ENCODE data around the gene EXTL1. TPM values are rescaled to one million over a fixed set of nuclear protein-coding genes. Genes with fewer than 3 reads are reported as not detected.

Gene EXTL1
- polyA plus RNA-seq, 1 of the 3 experiments (the other 2 are of a cell fraction): 0.58 TPM

DNA sequence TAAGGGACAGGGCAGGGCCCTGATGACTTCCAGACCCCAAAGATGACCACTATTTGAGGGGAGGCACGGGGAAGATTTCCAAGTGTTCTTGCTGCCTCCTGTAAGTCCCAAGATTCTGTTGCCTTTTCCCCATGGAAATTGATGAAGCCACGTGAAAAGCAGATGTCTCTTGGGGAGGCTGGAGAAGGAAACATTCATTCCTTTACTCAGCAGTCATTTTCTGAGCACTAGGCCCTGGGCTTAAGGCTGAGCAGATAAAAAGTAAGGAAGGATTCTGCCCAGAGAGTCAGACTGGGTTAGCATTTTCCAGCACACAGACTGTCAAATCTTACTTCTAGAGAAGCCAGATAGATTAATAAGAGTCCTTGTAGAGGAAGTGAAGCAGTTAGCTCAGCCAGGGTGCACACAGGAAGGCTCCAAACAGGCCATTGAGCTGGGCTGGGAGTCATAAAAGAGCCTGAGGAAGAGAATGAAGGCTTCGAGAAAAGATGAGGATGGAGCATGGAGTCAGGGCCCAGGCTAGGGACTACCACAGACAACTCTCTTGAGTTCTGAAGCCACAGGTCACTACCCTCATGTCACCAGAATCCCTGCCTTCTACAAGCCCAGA lies 10.1 kb downstream of the EXTL1 start:
- Histone ChIP-seq H3K27ac (ENCODE audit: low read depth in 2 of 2, low read length in 1 of 2) (no peak overlapping the region), H4K20me1 (ENCODE audit: insufficient read depth) (no peaks in the 10 kb centered on the region), H3K4me3 (ENCODE audit: low read depth in 2 of 2, low read length in 1 of 2) (no peak overlapping the region), H3K36me3 (replicated peaks in 1 of 2; ENCODE audit: control insufficient read depth in 1 of 2, insufficient read depth in 2 of 2, low read length in 1 of 2) (no peaks in the 10 kb centered on the region), H3K9me2 (no peaks in the 10 kb centered on the region), H3K9me3 (no peaks in the 10 kb centered on the region), H3K27me3 (ENCODE audit: insufficient read depth) (no peaks in the 10 kb centered on the region), H3K4me2 (no peak overlapping the region), H2AFZ (ENCODE audit: low read depth) (no peak overlapping the region), H3K79me2 (ENCODE audit: insufficient read depth) (no peaks in the 10 kb centered on the region), H3K4me1 (ENCODE audit: control insufficient read depth in 1 of 2, insufficient read depth in 2 of 2, low read depth in 1 of 2, low read length in 1 of 2) (peaks cover 0 to 12% of the 10 kb centered on the region in 2 experiments; a peak in 1 of 4 replicates), H3F3A (replicated peaks; ENCODE audit: insufficient read depth) (peaks cover 4% of the 10 kb centered on the region), H3K9ac (no peak overlapping the region)
- ChIA-PET CTCF (interaction anchor here (0.6 to 2.1 kb wide), 5 partner anchors 110 to 136 kb away, joined by 3 to 8 read pairs (median 4); no protein-coding TSS in a partner anchor), POLR2A (no interaction called here)
- TF ChIP-seq, protein P1, sequence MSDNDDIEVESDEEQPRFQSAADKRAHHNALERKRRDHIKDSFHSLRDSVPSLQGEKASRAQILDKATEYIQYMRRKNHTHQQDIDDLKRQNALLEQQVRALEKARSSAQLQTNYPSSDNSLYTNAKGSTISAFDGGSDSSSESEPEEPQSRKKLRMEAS (IDR thresholded peaks at IDR 0.05; ENCODE audit: low read depth): peak; percentile 40; the same call in 1 of the 2 replicates
- TF ChIP-seq CHD2 (IDR thresholded peaks at IDR 0.05; ENCODE audit: low read length, partially characterized antibody): no peak
- no peak for DNase-seq
- 63% methylated on average over 3 of the region's 3 CpGs for WGBS (ENCODE audit: low lambda C conversion rate)

DNA sequence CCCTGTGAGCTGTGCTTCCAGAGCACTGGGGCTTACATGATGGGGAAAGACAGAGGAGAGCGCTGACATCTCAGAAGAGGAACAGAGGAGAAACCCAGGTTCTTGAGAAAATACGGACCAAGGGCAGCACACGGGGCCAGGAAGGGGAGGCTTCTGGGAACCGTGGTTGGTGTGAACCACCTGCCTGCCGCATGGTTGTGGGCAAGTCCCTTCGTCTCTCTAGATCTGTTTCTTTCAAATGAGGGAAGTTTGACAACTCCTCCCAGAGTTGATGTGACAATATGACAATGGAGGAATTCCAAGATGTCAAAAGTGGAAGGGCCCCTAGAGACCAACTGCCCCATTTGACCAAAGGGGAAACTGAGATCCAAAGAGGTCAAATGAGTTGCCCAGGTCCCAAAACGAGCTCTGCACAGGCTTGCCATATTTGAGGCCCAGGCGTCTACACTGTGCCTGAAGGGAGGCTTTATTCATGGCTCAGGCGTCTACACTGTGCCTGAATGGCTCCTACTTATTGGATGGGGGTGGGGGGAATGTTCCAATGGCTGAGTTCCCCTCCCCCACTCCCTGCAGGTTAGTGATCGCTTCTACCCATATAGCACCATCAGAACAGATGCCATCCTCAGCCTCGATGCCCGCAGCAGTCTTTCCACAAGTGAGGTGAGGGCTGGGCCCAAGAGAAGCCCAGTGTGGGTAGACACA lies 11.2 kb downstream of the EXTL1 start:
- no peak for DNase-seq
- no peaks in the 10 kb centered on the region for H3K36me3 ChIP-seq (replicated peaks in 1 of 2; ENCODE audit: control insufficient read depth in 1 of 2, insufficient read depth in 2 of 2, low read length in 1 of 2)
- no peaks in the 10 kb centered on the region for H3K79me2 ChIP-seq (ENCODE audit: insufficient read depth)
- H3K9me2 ChIP-seq: no peaks in the 10 kb centered on the region
- no peaks in the 10 kb centered on the region for H3K9me3 ChIP-seq
- H3K9ac ChIP-seq: no peak overlapping the region
- CTCF ChIA-PET: interaction anchor here (0.6 to 2.1 kb wide), 4 partner anchors 72 to 137 kb away, joined by 3 to 8 read pairs (median 4); no protein-coding TSS in a partner anchor
- no peak overlapping the region for H3K4me2 ChIP-seq
- TF ChIP-seq, protein P1 (IDR thresholded peaks at IDR 0.05; ENCODE audit: low read depth): no peak
- no peak for TF ChIP-seq YY1 (IDR thresholded peaks at IDR 0.05; ENCODE audit: low read depth)
- TF ChIP-seq, protein P2, sequence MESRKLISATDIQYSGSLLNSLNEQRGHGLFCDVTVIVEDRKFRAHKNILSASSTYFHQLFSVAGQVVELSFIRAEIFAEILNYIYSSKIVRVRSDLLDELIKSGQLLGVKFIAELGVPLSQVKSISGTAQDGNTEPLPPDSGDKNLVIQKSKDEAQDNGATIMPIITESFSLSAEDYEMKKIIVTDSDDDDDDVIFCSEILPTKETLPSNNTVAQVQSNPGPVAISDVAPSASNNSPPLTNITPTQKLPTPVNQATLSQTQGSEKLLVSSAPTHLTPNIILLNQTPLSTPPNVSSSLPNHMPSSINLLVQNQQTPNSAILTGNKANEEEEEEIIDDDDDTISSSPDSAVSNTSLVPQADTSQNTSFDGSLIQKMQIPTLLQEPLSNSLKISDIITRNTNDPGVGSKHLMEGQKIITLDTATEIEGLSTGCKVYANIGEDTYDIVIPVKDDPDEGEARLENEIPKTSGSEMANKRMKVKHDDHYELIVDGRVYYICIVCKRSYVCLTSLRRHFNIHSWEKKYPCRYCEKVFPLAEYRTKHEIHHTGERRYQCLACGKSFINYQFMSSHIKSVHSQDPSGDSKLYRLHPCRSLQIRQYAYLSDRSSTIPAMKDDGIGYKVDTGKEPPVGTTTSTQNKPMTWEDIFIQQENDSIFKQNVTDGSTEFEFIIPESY (IDR thresholded peaks at IDR 0.05; ENCODE audit: borderline replicate concordance, low read depth): no peak
- no peak for TF ChIP-seq TAF1 (IDR thresholded peaks at IDR 0.05; ENCODE audit: borderline replicate concordance, low read depth, low read length)
- H3K4me3 ChIP-seq (ENCODE audit: low read depth in 2 of 2, low read length in 1 of 2): no peak overlapping the region
- no peak overlapping the region for H2AFZ ChIP-seq (ENCODE audit: low read depth)
- H4K20me1 ChIP-seq (ENCODE audit: insufficient read depth): no peaks in the 10 kb centered on the region
- H3K4me1 ChIP-seq (ENCODE audit: control insufficient read depth in 1 of 2, insufficient read depth in 2 of 2, low read depth in 1 of 2, low read length in 1 of 2): peaks cover 0 to 12% of the 10 kb centered on the region in 2 experiments; a peak in 1 of 4 replicates
- POLR2A ChIA-PET: no interaction called here
- no peaks in the 10 kb centered on the region for H3K27me3 ChIP-seq (ENCODE audit: insufficient read depth)
- H3F3A ChIP-seq (replicated peaks; ENCODE audit: insufficient read depth): peaks cover 4% of the 10 kb centered on the region
- no peak overlapping the region for H3K27ac ChIP-seq (ENCODE audit: low read depth in 2 of 2, low read length in 1 of 2)
- WGBS (ENCODE audit: low lambda C conversion rate): 78% methylated on average over 12 of the region's 12 CpGs

Data from SK-N-SH (cell line).